HEK293 (cell line): ENCODE measurements around the gene MFSD6L.

ENCODE experiments used
- CTCF ChIA-PET: fragments of 350-600 bp; formaldehyde crosslinking; extraction: SDS; loops from one replicate; lab custom pipeline; 2021; ENCODE audit warnings: antibody characterized with exemption; lab: Yijun Ruan, JAX
- POLR2A ChIA-PET: fragments of 300-600 bp; formaldehyde crosslinking; extraction: SDS; loops from one replicate; lab custom pipeline; 2020; ENCODE audit warnings: antibody characterized with exemption, inconsistent platforms; lab: Yijun Ruan, JAX
- H3K27ac ChIP-seq: fragments of 200-500 bp; sonication (Bioruptor generic); 2 replicates; pipeline ENCODE4 v1.5.1; 2014; ENCODE audit warnings: low read depth, low read length, control low read depth, inconsistent platforms; ENCODE audit errors: extremely low read depth
- H3K36me3 ChIP-seq, 2 experiments: fragments of 200-500 bp in 1 of 2; sonication (Bioruptor generic) in 1 of 2; 1 replicate in 1 of 2; 2 replicates in 1 of 2; pipeline ENCODE4 v1.5.1; 2014 to 2017; ENCODE audit warnings: inconsistent platforms in 2 of 2, low read length in 2 of 2; ENCODE audit not compliant: control insufficient read depth in 2 of 2, insufficient read depth in 1 of 2
- H3K4me1 ChIP-seq: fragments of 200-500 bp; sonication (Bioruptor generic); 2 replicates; pipeline ENCODE4 v1.5.1; 2014; ENCODE audit warnings: mild to moderate bottlenecking, low read length, inconsistent platforms; ENCODE audit not compliant: control insufficient read depth, insufficient read depth
- H3K4me3 ChIP-seq: 2 replicates; pipeline ENCODE4 v1.5.1; 2011; ENCODE audit warnings: low read depth, mild to moderate bottlenecking, control low read depth, low read length, moderate library complexity
- H3K9me3 ChIP-seq: fragments of 200-500 bp; sonication (Bioruptor generic); 2 replicates; pipeline ENCODE4 v1.5.1; 2014; ENCODE audit warnings: low read depth, low read length, inconsistent platforms; ENCODE audit not compliant: control insufficient read depth, insufficient read depth
- BCL6B ChIP-seq: fragments of 450-650 bp; formaldehyde crosslinking; IDR thresholded peaks from 2 replicates; pipeline ENCODE4 v1.5.1; 2017; ENCODE audit warnings: missing biosample characterization, missing genetic modification characterization
- GLI4 ChIP-seq: fragments of 450-650 bp; formaldehyde crosslinking; IDR thresholded peaks from 2 replicates; pipeline ENCODE4 v1.5.1; 2016; ENCODE audit warnings: missing biosample characterization, missing genetic modification characterization
- HOXA7 ChIP-seq: sonication (generic); formaldehyde crosslinking; IDR thresholded peaks from 2 replicates; pipeline ENCODE4 v1.8.1; 2022; ENCODE audit warnings: missing genetic modification reagents, borderline replicate concordance
- MZF1 ChIP-seq: fragments of 450-650 bp; formaldehyde crosslinking; IDR thresholded peaks from 2 replicates; pipeline ENCODE4 v1.5.1; 2017; ENCODE audit warnings: missing biosample characterization, missing genetic modification characterization, borderline replicate concordance
- ZBTB1 ChIP-seq: fragments of 450-650 bp; formaldehyde crosslinking; IDR thresholded peaks from 2 replicates; pipeline ENCODE4 v1.5.1; 2016; ENCODE audit warnings: missing biosample characterization, missing genetic modification characterization
- ZBTB6 ChIP-seq: fragments of 450-650 bp; formaldehyde crosslinking; IDR thresholded peaks from 2 replicates; pipeline ENCODE4 v1.5.1; 2017; ENCODE audit warnings: missing biosample characterization, missing genetic modification characterization
- ZEB2 ChIP-seq: fragments of 450-650 bp; formaldehyde crosslinking; IDR thresholded peaks from 2 replicates; pipeline ENCODE4 v1.5.1; 2016; ENCODE audit warnings: missing biosample characterization, missing genetic modification characterization
- ZNF112 ChIP-seq: fragments of 450-650 bp; formaldehyde crosslinking; IDR thresholded peaks from 2 replicates; pipeline ENCODE4 v1.5.0; 2017; ENCODE audit warnings: missing biosample characterization, missing genetic modification characterization
- ZNF121 ChIP-seq: fragments of 450-650 bp; formaldehyde crosslinking; IDR thresholded peaks from 2 replicates; pipeline ENCODE4 v1.5.1; 2016; ENCODE audit warnings: missing biosample characterization, missing genetic modification characterization
- ZNF18 ChIP-seq: fragments of 450-650 bp; formaldehyde crosslinking; IDR thresholded peaks from 2 replicates; pipeline ENCODE4 v1.5.1; 2016; ENCODE audit warnings: missing biosample characterization, missing genetic modification characterization
- ZNF266 ChIP-seq: fragments of 450-650 bp; formaldehyde crosslinking; IDR thresholded peaks from 2 replicates; pipeline ENCODE4 v1.5.1; 2016; ENCODE audit warnings: missing biosample characterization, missing genetic modification characterization, low read depth
- ZNF311 ChIP-seq: fragments of 450-650 bp; formaldehyde crosslinking; IDR thresholded peaks from 2 replicates; pipeline ENCODE4 v1.5.1; 2017; ENCODE audit warnings: missing biosample characterization, missing genetic modification characterization, borderline replicate concordance
- ZNF335 ChIP-seq: fragments of 450-650 bp; formaldehyde crosslinking; conservative IDR thresholded peaks from 2 replicates; pipeline ENCODE4 v1.5.1; 2016; ENCODE audit warnings: missing biosample characterization, missing genetic modification characterization
- ZNF398 ChIP-seq: fragments of 450-650 bp; formaldehyde crosslinking; IDR thresholded peaks from 2 replicates; pipeline ENCODE4 v1.5.1; 2017; ENCODE audit warnings: missing biosample characterization, missing genetic modification characterization
- ZNF48 ChIP-seq: fragments of 450-650 bp; formaldehyde crosslinking; IDR thresholded peaks from 2 replicates; pipeline ENCODE4 v1.5.1; 2016; ENCODE audit warnings: missing biosample characterization, missing genetic modification characterization
- ZNF514 ChIP-seq: fragments of 450-650 bp; formaldehyde crosslinking; IDR thresholded peaks from 2 replicates; pipeline ENCODE4 v1.5.1; 2016; ENCODE audit warnings: missing biosample characterization, missing genetic modification characterization
- ZNF600 ChIP-seq: fragments of 450-650 bp; formaldehyde crosslinking; IDR thresholded peaks from 2 replicates; pipeline ENCODE4 v1.5.1; 2016; ENCODE audit warnings: missing biosample characterization, missing genetic modification characterization
- ZNF639 ChIP-seq: fragments of 450-650 bp; formaldehyde crosslinking; IDR thresholded peaks from 2 replicates; pipeline ENCODE4 v1.5.1; 2016; ENCODE audit warnings: missing biosample characterization, missing genetic modification characterization
- ZNF677 ChIP-seq: fragments of 450-650 bp; IDR thresholded peaks from 2 replicates; pipeline ENCODE4 v1.5.0; 2018; ENCODE audit warnings: missing biosample characterization, mild to moderate bottlenecking, missing genetic modification characterization, moderate library complexity
- ZNF830 ChIP-seq: fragments of 450-650 bp; IDR thresholded peaks from 2 replicates; pipeline ENCODE4 v1.5.0; 2018; ENCODE audit warnings: missing biosample characterization, missing genetic modification characterization, low read depth, mild to moderate bottlenecking, moderate library complexity

MFSD6L gene

GRCh38 chr17:8781776-8782175, 17.4 kb downstream of the MFSD6L start:
- Histone ChIP-seq H3K9me3 (no peaks in the 10 kb centered on the region; the same call in 1 of the 2 replicates), H3K36me3 (no peaks in the 10 kb centered on the region), H3K4me3 (no peak overlapping the region), H3K4me1 (no peaks in the 10 kb centered on the region), H3K27ac (no peak overlapping the region)
- ChIA-PET CTCF (interaction anchor here (1.1 kb wide), 1 partner anchor 663 kb away, joined by 3 read pairs; no protein-coding TSS in a partner anchor), POLR2A (no interaction called here)
- TF ChIP-seq BCL6B (no peak), ZNF335 (tag by site-specific recombination) (no peak), ZNF311 (no peak), ZNF398 (tag by site-specific recombination) (no peak), ZNF514 (tag by site-specific recombination) (no peak), HOXA7 (CRISPR knock-in tag) (no peak), ZNF48 (no peak), ZNF112 (tag by site-specific recombination) (no peak), ZNF830 (tag by site-specific recombination) (no peak), ZNF266 (tag by site-specific recombination) (no peak), MZF1 (tag by site-specific recombination) (no peak), ZNF18 (no peak), ZBTB1 (tag by site-specific recombination) (no peak)
- TF ChIP-seq, all 188 proteins: peak for 0

GRCh38 chr17:8776881-8777280, 22.3 kb downstream of the MFSD6L start:
- Histone ChIP-seq H3K4me3 (no peak overlapping the region), H3K27ac (no peak overlapping the region), H3K4me1 (no peaks in the 10 kb centered on the region), H3K36me3 (no peaks in the 10 kb centered on the region), H3K9me3 (no peaks in the 10 kb centered on the region; the same call in 1 of the 2 replicates)
- ChIA-PET CTCF (interaction anchor here (0.7 to 6.6 kb wide), 7 partner anchors 9 to 561 kb away, joined by 3 to 72 read pairs (median 5); no protein-coding TSS in a partner anchor), POLR2A (no interaction called here)
- TF ChIP-seq GLI4 (no peak), ZNF639 (tag by site-specific recombination) (no peak), ZNF121 (tag by site-specific recombination) (no peak), ZEB2 (tag by site-specific recombination) (no peak), ZBTB6 (tag by site-specific recombination) (no peak), ZNF677 (tag by site-specific recombination) (0 out of 2 replicates have a peak, but pooled peaks have one; percentile 9), ZNF600 (tag by site-specific recombination) (no peak)
